ENCODE data around the gene GP1BB.

The GP1BB gene

GRCh38 chr22:19756288-19757128 lies 33.2 kb downstream of the GP1BB start:
- no peak for FAIRE-seq

GRCh38 chr22:19757140-19757984 lies 34.0 kb downstream of the GP1BB start:
- no peak for FAIRE-seq

GRCh38 chr22:19757985-19758895 lies 34.9 kb downstream of the GP1BB start:
- FAIRE-seq = no peak

- no peak for FAIRE-seq
Observed at GRCh38 chr22:19758896-19759426, 35.6 kb downstream of the GP1BB start.

- no peak for FAIRE-seq
Observed at GRCh38 chr22:19759427-19760057, 36.2 kb downstream of the GP1BB start.

GRCh38 chr22:19760058-19760950 lies 37.0 kb downstream of the GP1BB start, which contains the start of gene TBX1:
TBX1 (plus strand) TSS chr22:19760778; CDS start chr22:19760844, 66 bp downstream.
- no peak for FAIRE-seq

- FAIRE-seq = no peak
Observed at GRCh38 chr22:19760951-19761724, 37.8 kb downstream of the GP1BB start.

- FAIRE-seq = no peak
Observed at GRCh38 chr22:19761725-19762567, 38.6 kb downstream of the GP1BB start.

GRCh38 chr22:19762568-19763457 lies 39.5 kb downstream of the GP1BB start:
- FAIRE-seq = no peak

GRCh38 chr22:19763458-19764298 lies 40.3 kb downstream of the GP1BB start:
- FAIRE-seq = no peak

GRCh38 chr22:19764299-19764593 lies 40.9 kb downstream of the GP1BB start:
- no peak for FAIRE-seq

GRCh38 chr22:19764636-19765476 lies 41.5 kb downstream of the GP1BB start:
- no peak for FAIRE-seq

GRCh38 chr22:19765477-19766239 lies 42.3 kb downstream of the GP1BB start:
- FAIRE-seq = no peak

- FAIRE-seq = no peak
Observed at GRCh38 chr22:19766240-19766510, 42.8 kb downstream of the GP1BB start.

- FAIRE-seq = no peak
Observed at GRCh38 chr22:19766511-19767426, 43.4 kb downstream of the GP1BB start.

Measured in TTC549 (cell line).